Kidney tubule cell (primary cell): ENCODE data around the gene TTC28.
"Not testable (repeated sequence)": the region's sequence is repeated elsewhere in the genome, so short reads cannot be mapped to it uniquely, and the experiment has no call there.

Experiments
- DNase-seq: peaks from one replicate; pipeline ENCODE4 v3.0.0-alpha.2; 2018; ENCODE audit warnings: low spot score

Gene TTC28

GRCh38 chr22:28102151-28102812 lies 577.4 kb downstream of the TTC28 start:
- no peak for DNase-seq

- no peak for DNase-seq
Observed at GRCh38 chr22:28097627-28098026, 582.0 kb downstream of the TTC28 start.

- no peak for DNase-seq
Observed at GRCh38 chr22:28096161-28096560, 583.5 kb downstream of the TTC28 start.

- DNase-seq = no peak
Observed at GRCh38 chr22:28095316-28096095, 584.1 kb downstream of the TTC28 start.

- no peak for DNase-seq
Observed at GRCh38 chr22:28094771-28095170, 584.9 kb downstream of the TTC28 start.

- no peak for DNase-seq
Observed at GRCh38 chr22:28093711-28094110, 585.9 kb downstream of the TTC28 start.

GRCh38 chr22:28091486-28091885 lies 588.2 kb downstream of the TTC28 start:
- DNase-seq = no peak

- DNase-seq = not testable (repeated sequence)
Observed at GRCh38 chr22:28089541-28089940, 590.1 kb downstream of the TTC28 start.

- no peak for DNase-seq
Observed at GRCh38 chr22:28077166-28077565, 602.5 kb downstream of the TTC28 start.

- DNase-seq = peak; percentile 85
Observed at GRCh38 chr22:28075358-28075981, 604.2 kb downstream of the TTC28 start.

GRCh38 chr22:28074526-28074925 lies 605.1 kb downstream of the TTC28 start:
- DNase-seq = no peak

GRCh38 chr22:28072066-28072465 lies 607.6 kb downstream of the TTC28 start:
- peak; percentile 13 for DNase-seq

- DNase-seq = no peak
Observed at GRCh38 chr22:28068826-28069225, 610.8 kb downstream of the TTC28 start.

GRCh38 chr22:28064920-28065319 lies 614.7 kb downstream of the TTC28 start:
- DNase-seq = no peak

- no peak for DNase-seq
Observed at GRCh38 chr22:28063656-28064055, 616.0 kb downstream of the TTC28 start.

- DNase-seq = not testable (repeated sequence)
Observed at GRCh38 chr22:28060594-28060993, 619.0 kb downstream of the TTC28 start.

- no peak for DNase-seq
Observed at GRCh38 chr22:28058036-28058435, 621.6 kb downstream of the TTC28 start.

- DNase-seq = no peak
Observed at GRCh38 chr22:28054819-28055208, 624.8 kb downstream of the TTC28 start.

- DNase-seq = no peak
Observed at GRCh38 chr22:28053896-28054818, 625.5 kb downstream of the TTC28 start.

GRCh38 chr22:28052825-28053269 lies 626.8 kb downstream of the TTC28 start:
- no peak for DNase-seq

- DNase-seq = peak; percentile 64
Observed at GRCh38 chr22:28051787-28052356, 627.8 kb downstream of the TTC28 start.
